LHCN-M2 (cell line): ENCODE results near the gene SEC22B. TPM values are rescaled to one million over a fixed set of nuclear protein-coding genes. Genes with fewer than 3 reads are reported as not detected.
"Not testable (repeated sequence)": the region's sequence is repeated elsewhere in the genome, so short reads cannot be mapped to it uniquely, and the experiment has no call there.

ENCODE experiments used
- DNase-seq: peaks from one replicate; pipeline ENCODE4 v3.0.0-alpha.2; 2012; ENCODE audit warnings: low read depth
- total RNA-seq: library from RNA; depleted of rRNA; stranded (reverse); fragments of >200 nt; gene quantifications from 2 replicates; pipeline ENCODE4 v1.2.3, GENCODE V29; 2014

Gene SEC22B
- total RNA-seq, 1 experiment from 2014 or later, result 45.5 TPM

- peak; percentile 8 for DNase-seq
Measured at GRCh38 chr1:120145806-120146205, 30.5 kb downstream of the SEC22B start.

GRCh38 chr1:120144626-120145025, 31.7 kb downstream of the SEC22B start:
- DNase-seq, result not testable (repeated sequence)

GRCh38 chr1:120144169-120144568, 32.2 kb downstream of the SEC22B start:
- peak; percentile 19 for DNase-seq

GRCh38 chr1:120143334-120143733, 33.0 kb downstream of the SEC22B start:
- peak; percentile 65 for DNase-seq

GRCh38 chr1:120142512-120143263, 33.6 kb downstream of the SEC22B start:
- DNase-seq, result peak; percentile 97

- not testable (repeated sequence) for DNase-seq
Measured at GRCh38 chr1:120141865-120142264, 34.5 kb downstream of the SEC22B start.

- peak; percentile 13 for DNase-seq
Measured at GRCh38 chr1:120140656-120141265, 35.6 kb downstream of the SEC22B start.

- not testable (repeated sequence) for DNase-seq
Measured at GRCh38 chr1:120136086-120136485, 40.2 kb downstream of the SEC22B start.

- not testable (repeated sequence) for DNase-seq
Measured at GRCh38 chr1:120133928-120134325, 42.4 kb downstream of the SEC22B start.

- DNase-seq, result no peak
Measured at GRCh38 chr1:120133228-120133927, 42.9 kb downstream of the SEC22B start.

GRCh38 chr1:120132406-120132763, 43.9 kb downstream of the SEC22B start:
- not testable (repeated sequence) for DNase-seq

- peak; percentile 78 for DNase-seq
Measured at GRCh38 chr1:120131611-120132405, 44.5 kb downstream of the SEC22B start.

GRCh38 chr1:120127921-120128320, 48.4 kb downstream of the SEC22B start:
- DNase-seq, result not testable (repeated sequence)

GRCh38 chr1:120126216-120126615, 50.1 kb downstream of the SEC22B start:
- not testable (repeated sequence) for DNase-seq

GRCh38 chr1:120124628-120125027, 51.7 kb downstream of the SEC22B start:
- not testable (repeated sequence) for DNase-seq

GRCh38 chr1:120123813-120124510, 52.4 kb downstream of the SEC22B start:
- DNase-seq, result peak; percentile 13

- DNase-seq, result not testable (repeated sequence)
Measured at GRCh38 chr1:120122262-120122893, 53.9 kb downstream of the SEC22B start.

- not testable (repeated sequence) for DNase-seq
Measured at GRCh38 chr1:120121830-120122229, 54.5 kb downstream of the SEC22B start.

GRCh38 chr1:120120525-120120924, 55.8 kb downstream of the SEC22B start:
- not testable (repeated sequence) for DNase-seq
